B cell (primary cell): ENCODE data around the gene DBP.

Experiments
- EZH2 ChIP-seq: IDR thresholded peaks from 2 replicates; pipeline ENCODE4 v1.6.1; 2012; ENCODE audit warnings: borderline replicate concordance, low read depth, mild to moderate bottlenecking, moderate library complexity, low read length; ENCODE audit not compliant: insufficient read depth, poor library complexity, severe bottlenecking
- TF ChIP-seq, protein P1 (sequence below): fragments of 200-600 bp; IDR thresholded peaks from one replicate; pipeline ENCODE4 v1.8.0; 2022; ENCODE audit warnings: antibody characterized with exemption, mild to moderate bottlenecking

DNA sequence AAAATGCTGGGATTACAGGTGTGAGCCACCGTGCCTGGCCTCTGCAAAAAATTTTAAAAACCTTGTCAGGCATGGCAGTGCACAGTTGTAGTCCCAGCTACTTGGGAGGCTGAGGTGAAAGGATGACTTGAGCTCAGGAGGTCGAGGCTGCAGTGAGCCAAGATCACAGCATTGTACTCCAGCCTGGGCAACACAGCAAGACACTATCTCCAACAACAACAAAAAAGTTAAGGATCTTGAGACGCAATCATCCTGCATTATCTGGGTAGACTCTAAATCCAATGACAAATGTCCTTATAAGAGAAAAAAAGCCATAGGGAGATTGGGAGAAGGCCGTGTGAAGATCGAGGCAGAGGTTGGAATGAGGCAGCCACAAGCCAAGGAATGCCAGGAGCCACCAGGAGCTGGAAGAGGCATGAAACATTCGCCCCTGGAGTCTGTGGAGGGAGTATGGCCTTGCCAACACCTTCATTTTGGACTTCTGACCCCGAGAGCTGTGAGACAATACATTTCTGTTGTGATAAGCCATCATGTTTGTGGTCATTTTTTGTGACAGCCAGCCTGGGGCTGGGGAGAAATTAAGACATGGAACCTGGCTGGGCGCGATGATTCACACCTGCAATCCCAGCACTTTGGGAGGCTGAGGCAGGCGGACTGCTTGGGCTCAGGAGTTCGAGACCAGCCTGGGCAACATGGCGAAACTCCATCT is 13.9 kb upstream of the DBP start:
- TF ChIP-seq, protein P1, sequence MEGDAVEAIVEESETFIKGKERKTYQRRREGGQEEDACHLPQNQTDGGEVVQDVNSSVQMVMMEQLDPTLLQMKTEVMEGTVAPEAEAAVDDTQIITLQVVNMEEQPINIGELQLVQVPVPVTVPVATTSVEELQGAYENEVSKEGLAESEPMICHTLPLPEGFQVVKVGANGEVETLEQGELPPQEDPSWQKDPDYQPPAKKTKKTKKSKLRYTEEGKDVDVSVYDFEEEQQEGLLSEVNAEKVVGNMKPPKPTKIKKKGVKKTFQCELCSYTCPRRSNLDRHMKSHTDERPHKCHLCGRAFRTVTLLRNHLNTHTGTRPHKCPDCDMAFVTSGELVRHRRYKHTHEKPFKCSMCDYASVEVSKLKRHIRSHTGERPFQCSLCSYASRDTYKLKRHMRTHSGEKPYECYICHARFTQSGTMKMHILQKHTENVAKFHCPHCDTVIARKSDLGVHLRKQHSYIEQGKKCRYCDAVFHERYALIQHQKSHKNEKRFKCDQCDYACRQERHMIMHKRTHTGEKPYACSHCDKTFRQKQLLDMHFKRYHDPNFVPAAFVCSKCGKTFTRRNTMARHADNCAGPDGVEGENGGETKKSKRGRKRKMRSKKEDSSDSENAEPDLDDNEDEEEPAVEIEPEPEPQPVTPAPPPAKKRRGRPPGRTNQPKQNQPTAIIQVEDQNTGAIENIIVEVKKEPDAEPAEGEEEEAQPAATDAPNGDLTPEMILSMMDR, result no peak
- TF ChIP-seq EZH2, result no peak
